Esophagus muscularis mucosa (tissue), 4 donors: Measurements from ENCODE around the gene RAB22A.

Source experiments
- CTCF ChIP-seq, 3 experiments: fragments of 200-600 bp in 2 of 3; fragments of 450-650 bp in 1 of 3; sonication (generic) in 2 of 3; IDR thresholded peaks; one replicate each; pipeline ENCODE4 v1.5.1; 2017 to 2019; ENCODE audit warnings: antibody characterized with exemption in 3 of 3, mild to moderate bottlenecking in 2 of 3, moderate library complexity in 1 of 3
- EP300 ChIP-seq: sonication (generic); formaldehyde crosslinking; IDR thresholded peaks from one replicate; pipeline ENCODE4 v1.6.1; 2017; ENCODE audit warnings: antibody characterized with exemption
- POLR2A ChIP-seq: fragments of 450-650 bp; IDR thresholded peaks from one replicate; pipeline ENCODE4 v1.6.1; 2017; ENCODE audit warnings: antibody characterized with exemption, moderate library complexity, mild to moderate bottlenecking, low read depth
- POLR2AphosphoS5 ChIP-seq, 2 donors: sonication (generic); formaldehyde crosslinking; IDR thresholded peaks; one replicate each; pipeline ENCODE4 v1.6.1; 2017; ENCODE audit warnings: antibody characterized with exemption in 2 of 2

GRCh38 chr20:58271606-58272351 lies 37.7 kb upstream of the RAB22A start:
- TF ChIP-seq POLR2A (no peak), CTCF (IDR thresholded peaks at IDR 0.05) (no peak), POLR2AphosphoS5 (IDR thresholded peaks at IDR 0.05) (no peak), EP300 (no peak)
